DMS 273 treated with DMSO at 0.1 percent for 48 hours (cell line): ENCODE data around the gene HNRNPDL.
"Not testable (repeated sequence)": the region's sequence is repeated elsewhere in the genome, so short reads cannot be mapped to it uniquely, and the experiment has no call there.

Experiments used
- DNase-seq: peaks from one replicate; lab custom pipeline; 2025; lab: John Stamatoyannopoulos, UW

HNRNPDL gene

GRCh38 chr4:82432596-82432995, 2.3 kb upstream of the HNRNPDL start:
- DNase-seq = no peak

- DNase-seq = no peak
These were observed 1.6 kb upstream of the HNRNPDL start for GRCh38 chr4:82431831-82432230.

- DNase-seq = no peak
These were observed 893 bp upstream of the HNRNPDL start for GRCh38 chr4:82430964-82431745.

GRCh38 chr4:82429728-82430192, 502 bp downstream of the HNRNPDL start:
- DNase-seq = no peak

GRCh38 chr4:82428969-82429727, 1.1 kb downstream of the HNRNPDL start:
- peak; percentile 62 for DNase-seq

- no peak for DNase-seq
These were observed 1.7 kb downstream of the HNRNPDL start for GRCh38 chr4:82428526-82428968.

GRCh38 chr4:82425478-82425877, 4.8 kb downstream of the HNRNPDL start:
- DNase-seq = no peak

- no peak for DNase-seq
These were observed 6.8 kb downstream of the HNRNPDL start for GRCh38 chr4:82423245-82424054.

GRCh38 chr4:82422616-82423015, 7.6 kb downstream of the HNRNPDL start:
- DNase-seq = no peak

GRCh38 chr4:82421796-82422560, 8.3 kb downstream of the HNRNPDL start:
- no peak for DNase-seq

GRCh38 chr4:82419451-82419850, 10.8 kb downstream of the HNRNPDL start:
- no peak for DNase-seq

GRCh38 chr4:82415922-82416365, 14.3 kb downstream of the HNRNPDL start:
- DNase-seq = no peak

GRCh38 chr4:82415061-82415460, 15.2 kb downstream of the HNRNPDL start:
- not testable (repeated sequence) for DNase-seq

- DNase-seq = no peak
These were observed 26.5 kb downstream of the HNRNPDL start for GRCh38 chr4:82403725-82404124.

GRCh38 chr4:82402196-82402775, 28.0 kb downstream of the HNRNPDL start:
- DNase-seq = no peak

GRCh38 chr4:82401600-82401999, 28.7 kb downstream of the HNRNPDL start:
- no peak for DNase-seq

GRCh38 chr4:82398263-82398662, 32.0 kb downstream of the HNRNPDL start:
- DNase-seq = no peak

- DNase-seq = no peak
These were observed 32.7 kb downstream of the HNRNPDL start for GRCh38 chr4:82397527-82397926.

GRCh38 chr4:82394896-82395295, 35.4 kb downstream of the HNRNPDL start:
- no peak for DNase-seq

- not testable (repeated sequence) for DNase-seq
These were observed 40.2 kb downstream of the HNRNPDL start for GRCh38 chr4:82390061-82390460.

- no peak for DNase-seq
These were observed 41.9 kb downstream of the HNRNPDL start for GRCh38 chr4:82388405-82388804.
